ENCODE measurements around the gene COPS8. TPM values are rescaled to one million over a fixed set of nuclear protein-coding genes. Genes with fewer than 3 reads are reported as not detected.

The COPS8 gene
- total and polyA plus RNA-seq, 2 experiments from 2014 or later: 120 to 130 TPM

GRCh38 chr2:237128026-237128703 lies 42.5 kb downstream of the COPS8 start (continued):
- TF ChIP-seq, protein P1, sequence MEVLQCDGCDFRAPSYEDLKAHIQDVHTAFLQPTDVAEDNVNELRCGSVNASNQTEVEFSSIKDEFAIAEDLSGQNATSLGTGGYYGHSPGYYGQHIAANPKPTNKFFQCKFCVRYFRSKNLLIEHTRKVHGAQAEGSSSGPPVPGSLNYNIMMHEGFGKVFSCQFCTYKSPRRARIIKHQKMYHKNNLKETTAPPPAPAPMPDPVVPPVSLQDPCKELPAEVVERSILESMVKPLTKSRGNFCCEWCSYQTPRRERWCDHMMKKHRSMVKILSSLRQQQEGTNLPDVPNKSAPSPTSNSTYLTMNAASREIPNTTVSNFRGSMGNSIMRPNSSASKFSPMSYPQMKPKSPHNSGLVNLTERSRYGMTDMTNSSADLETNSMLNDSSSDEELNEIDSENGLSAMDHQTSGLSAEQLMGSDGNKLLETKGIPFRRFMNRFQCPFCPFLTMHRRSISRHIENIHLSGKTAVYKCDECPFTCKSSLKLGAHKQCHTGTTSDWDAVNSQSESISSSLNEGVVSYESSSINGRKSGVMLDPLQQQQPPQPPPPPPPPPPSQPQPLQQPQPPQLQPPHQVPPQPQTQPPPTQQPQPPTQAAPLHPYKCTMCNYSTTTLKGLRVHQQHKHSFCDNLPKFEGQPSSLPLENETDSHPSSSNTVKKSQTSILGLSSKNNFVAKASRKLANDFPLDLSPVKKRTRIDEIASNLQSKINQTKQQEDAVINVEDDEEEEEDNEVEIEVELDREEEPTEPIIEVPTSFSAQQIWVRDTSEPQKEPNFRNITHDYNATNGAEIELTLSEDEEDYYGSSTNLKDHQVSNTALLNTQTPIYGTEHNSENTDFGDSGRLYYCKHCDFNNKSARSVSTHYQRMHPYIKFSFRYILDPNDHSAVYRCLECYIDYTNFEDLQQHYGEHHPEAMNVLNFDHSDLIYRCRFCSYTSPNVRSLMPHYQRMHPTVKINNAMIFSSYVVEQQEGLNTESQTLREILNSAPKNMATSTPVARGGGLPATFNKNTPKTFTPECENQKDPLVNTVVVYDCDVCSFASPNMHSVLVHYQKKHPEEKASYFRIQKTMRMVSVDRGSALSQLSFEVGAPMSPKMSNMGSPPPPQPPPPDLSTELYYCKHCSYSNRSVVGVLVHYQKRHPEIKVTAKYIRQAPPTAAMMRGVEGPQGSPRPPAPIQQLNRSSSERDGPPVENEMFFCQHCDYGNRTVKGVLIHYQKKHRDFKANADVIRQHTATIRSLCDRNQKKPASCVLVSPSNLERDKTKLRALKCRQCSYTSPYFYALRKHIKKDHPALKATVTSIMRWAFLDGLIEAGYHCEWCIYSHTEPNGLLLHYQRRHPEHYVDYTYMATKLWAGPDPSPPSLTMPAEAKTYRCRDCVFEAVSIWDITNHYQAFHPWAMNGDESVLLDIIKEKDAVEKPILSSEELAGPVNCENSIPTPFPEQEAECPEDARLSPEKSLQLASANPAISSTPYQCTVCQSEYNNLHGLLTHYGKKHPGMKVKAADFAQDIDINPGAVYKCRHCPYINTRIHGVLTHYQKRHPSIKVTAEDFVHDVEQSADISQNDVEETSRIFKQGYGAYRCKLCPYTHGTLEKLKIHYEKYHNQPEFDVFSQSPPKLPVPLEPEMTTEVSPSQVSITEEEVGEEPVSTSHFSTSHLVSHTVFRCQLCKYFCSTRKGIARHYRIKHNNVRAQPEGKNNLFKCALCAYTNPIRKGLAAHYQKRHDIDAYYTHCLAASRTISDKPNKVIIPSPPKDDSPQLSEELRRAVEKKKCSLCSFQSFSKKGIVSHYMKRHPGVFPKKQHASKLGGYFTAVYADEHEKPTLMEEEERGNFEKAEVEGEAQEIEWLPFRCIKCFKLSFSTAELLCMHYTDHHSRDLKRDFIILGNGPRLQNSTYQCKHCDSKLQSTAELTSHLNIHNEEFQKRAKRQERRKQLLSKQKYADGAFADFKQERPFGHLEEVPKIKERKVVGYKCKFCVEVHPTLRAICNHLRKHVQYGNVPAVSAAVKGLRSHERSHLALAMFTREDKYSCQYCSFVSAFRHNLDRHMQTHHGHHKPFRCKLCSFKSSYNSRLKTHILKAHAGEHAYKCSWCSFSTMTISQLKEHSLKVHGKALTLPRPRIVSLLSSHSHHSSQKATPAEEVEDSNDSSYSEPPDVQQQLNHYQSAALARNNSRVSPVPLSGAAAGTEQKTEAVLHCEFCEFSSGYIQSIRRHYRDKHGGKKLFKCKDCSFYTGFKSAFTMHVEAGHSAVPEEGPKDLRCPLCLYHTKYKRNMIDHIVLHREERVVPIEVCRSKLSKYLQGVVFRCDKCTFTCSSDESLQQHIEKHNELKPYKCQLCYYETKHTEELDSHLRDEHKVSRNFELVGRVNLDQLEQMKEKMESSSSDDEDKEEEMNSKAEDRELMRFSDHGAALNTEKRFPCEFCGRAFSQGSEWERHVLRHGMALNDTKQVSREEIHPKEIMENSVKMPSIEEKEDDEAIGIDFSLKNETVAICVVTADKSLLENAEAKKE (CRISPR knock-in tag; IDR thresholded peaks at IDR 0.05): no peak
- TF ChIP-seq ETS1 (IDR thresholded peaks at IDR 0.05) (no peak), POLR2AphosphoS5 (IDR thresholded peaks at IDR 0.05; ENCODE audit: low read depth) (no peak), EZH2 (IDR thresholded peaks at IDR 0.05; ENCODE audit: low read depth, unreplicated experiment) (no peak), CREB1 (CRISPR knock-in tag; IDR thresholded peaks at IDR 0.05; ENCODE audit: low read depth) (no peak), JUNB (IDR thresholded peaks at IDR 0.05; ENCODE audit: unreplicated experiment) (no peak), NANOG (IDR thresholded peaks at IDR 0.05; ENCODE audit: borderline replicate concordance) (no peak), EZH2phosphoT487 (IDR thresholded peaks at IDR 0.05; ENCODE audit: unreplicated experiment) (no peak), ZNF114 (CRISPR knock-in tag; IDR thresholded peaks at IDR 0.05) (no peak)

Measured in GM23338 (cell line).